GM19351 (cell line): ENCODE data around the gene ADAMTSL3.

Experiments
- ATAC-seq: cut with Tn5 transposase; IDR thresholded peaks from one replicate; pipeline ENCODE4 v1.9.1; 2021; ENCODE audit warnings: mild to moderate bottlenecking, moderate library complexity; ENCODE audit not compliant: unreplicated experiment

Gene ADAMTSL3

DNA sequence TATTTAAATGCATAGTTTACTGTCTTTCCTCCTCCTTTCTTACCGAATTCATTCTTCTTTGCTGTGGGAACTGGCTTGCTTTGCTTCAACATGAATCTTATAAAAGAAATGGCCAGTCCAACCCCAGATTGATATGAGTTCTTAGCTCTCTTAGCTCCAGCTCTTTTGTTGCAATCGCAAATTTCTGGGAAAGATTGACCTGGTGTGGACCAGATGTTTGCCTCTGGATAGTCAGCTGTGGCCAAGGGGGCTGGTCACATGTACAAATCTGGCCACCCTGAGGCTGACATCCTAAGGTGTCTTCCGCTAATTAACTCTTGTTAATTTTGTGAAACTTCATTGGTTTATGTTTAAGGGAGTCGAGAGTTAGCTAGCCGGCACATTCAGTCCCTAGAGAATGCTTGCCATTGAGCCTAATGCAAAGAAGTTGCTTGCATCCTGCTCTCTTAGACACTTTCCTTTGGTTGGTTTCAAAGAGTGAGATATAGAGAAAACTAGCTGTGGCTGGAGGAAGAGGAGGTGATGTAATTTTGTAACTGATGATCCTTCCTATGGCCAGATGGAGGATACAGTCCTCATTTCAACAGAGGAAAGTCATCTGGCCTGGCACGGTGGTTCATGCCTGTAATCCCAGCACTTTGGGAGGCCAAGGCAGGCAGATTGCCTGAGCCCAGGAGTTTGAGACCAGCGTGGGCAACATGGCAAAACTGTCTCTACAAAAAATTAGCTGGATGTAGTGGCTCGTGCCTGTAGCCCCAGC is 162.4 kb downstream of the ADAMTSL3 start:
- no peak for ATAC-seq

DNA sequence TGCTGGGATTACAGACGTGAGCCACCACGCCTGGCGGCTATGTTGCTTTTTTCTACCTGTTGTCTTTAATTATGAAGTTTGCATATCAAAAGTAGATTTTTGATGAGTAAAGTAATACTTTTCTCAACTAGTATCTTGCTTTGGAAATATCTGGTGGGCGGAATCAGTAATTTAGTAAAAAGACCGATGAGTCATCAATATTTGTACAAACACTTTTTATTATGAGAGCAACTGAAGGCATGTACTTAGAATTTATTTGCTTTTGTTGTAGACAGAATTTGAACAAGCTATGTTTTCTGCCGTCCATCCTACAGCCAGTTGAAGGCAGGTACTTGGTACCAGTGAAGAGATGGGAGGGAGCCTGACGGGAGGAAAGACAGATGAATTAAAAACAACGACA is 164.7 kb downstream of the ADAMTSL3 start:
- ATAC-seq, result no peak

DNA sequence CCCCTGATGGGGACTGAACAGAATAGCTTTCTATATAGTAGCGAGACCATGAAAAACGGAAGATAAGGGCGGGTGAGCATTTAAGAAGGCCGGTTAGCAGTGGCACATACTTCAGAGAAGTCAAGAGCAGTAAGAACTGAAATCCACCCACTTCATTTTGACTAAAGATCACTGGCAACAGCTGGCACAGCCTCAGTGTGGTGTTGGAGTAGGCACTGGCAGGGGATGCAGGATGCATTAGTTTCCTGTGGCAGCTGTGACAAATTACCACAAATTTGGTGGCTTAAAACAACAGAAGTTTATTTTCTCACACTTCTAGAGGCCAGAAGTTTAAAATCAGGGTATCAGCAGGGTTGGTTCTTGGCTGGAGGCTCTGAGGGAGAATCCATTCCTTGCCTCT is 176.5 kb downstream of the ADAMTSL3 start:
- ATAC-seq, result no peak

DNA sequence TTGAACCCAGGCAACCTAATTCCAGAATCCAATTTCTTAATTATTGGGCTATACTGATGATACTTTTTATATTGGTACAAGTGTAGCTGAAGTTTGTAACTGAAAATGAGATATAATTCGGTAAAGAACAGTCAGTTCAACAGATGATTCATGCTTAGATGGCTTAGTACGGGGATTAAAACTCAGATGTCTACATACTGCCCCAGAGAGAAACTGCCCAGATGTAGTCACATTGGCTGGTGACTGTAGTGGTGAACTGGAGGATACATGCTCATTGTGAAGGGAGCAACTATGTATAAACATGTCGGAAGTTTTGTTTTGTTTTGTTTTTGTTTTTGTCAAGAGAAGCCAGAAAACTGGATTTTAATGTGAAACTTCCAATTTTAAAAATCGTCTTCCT is 179.6 kb downstream of the ADAMTSL3 start:
- ATAC-seq, result no peak

DNA sequence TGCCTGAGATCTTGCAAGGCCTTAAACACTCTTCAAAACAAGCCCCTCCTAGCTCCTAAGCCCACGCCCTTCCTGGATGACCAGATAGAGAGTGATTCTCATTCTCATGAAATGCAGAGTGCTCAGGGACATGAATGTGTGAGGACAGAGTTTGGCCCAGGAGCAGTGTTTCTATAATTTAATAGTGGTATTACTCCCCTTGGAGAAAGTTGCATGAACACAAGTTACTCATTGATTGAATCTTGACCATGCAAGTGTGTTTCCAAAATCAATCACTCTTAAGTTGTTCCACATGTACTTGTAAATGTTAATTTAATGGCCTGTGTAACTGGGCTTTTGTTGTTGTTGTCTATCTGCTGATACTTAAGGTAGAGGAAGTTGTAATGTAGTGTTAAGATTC is 181.6 kb downstream of the ADAMTSL3 start:
- ATAC-seq, result no peak

DNA sequence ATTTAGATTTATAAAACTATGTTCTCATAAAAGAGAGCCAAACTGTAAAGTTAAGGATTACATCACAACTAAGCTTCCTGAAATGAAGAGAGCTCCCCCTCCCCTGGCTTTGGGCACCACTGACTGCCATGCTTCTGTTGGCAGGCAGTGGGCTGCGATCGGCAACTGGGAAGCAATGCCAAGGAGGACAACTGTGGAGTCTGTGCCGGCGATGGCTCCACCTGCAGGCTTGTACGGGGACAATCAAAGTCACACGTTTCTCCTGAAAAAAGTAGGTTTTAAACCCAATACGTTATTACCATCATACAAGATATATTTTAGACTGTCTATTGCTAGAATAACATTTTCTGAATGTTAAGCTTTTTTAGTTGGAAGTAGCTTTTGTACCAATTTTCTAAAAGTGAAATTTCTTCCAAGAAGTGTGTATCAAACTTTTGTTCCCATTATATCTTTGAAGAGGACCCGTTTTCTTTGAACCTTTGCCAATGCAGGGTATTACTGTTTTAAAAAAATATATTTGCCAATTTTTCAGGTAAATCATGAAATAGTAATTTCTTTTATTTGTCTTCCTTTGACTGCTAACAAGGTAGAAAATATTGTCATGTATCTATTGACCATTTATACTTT is 184.1 kb downstream of the ADAMTSL3 start:
- no peak for ATAC-seq

DNA sequence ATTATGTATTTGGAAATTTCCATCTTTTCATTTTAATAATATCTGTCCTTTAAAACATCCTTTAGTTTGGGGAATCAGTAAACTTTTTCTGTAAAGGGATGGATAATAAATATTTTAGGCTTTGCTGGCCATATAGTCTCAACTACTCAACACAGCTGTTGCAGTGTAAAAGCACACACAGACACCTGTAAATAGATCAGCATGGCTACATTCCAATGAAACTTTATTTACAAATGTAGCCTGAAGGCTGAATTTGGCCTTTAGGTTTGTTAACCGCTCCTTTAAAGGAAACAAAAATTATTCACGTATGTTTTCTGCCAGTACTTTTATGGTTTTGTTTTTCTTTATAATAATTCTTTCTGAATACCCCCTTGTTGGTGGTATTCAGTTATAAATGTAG is 184.8 kb downstream of the ADAMTSL3 start:
- no peak for ATAC-seq

DNA sequence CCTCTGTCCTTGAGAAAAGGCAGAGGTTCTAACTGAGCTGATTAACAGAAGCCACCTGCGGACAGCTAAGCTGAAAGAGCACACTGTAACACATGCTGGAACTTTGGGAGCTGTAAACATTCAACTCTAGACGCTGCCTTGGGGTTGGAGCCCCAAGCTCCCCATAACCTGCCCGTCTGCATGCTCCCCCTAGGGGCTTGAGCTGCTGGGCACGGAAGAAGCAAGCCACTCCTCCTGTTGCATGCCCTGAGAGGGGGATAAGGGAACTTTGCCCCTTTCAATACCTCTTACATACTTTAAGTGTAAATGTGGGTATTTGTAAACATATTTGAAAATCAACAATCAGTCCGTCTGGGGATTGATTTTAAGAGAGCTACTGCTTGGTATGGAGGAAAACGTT is 188.4 kb downstream of the ADAMTSL3 start:
- ATAC-seq, result no peak

DNA sequence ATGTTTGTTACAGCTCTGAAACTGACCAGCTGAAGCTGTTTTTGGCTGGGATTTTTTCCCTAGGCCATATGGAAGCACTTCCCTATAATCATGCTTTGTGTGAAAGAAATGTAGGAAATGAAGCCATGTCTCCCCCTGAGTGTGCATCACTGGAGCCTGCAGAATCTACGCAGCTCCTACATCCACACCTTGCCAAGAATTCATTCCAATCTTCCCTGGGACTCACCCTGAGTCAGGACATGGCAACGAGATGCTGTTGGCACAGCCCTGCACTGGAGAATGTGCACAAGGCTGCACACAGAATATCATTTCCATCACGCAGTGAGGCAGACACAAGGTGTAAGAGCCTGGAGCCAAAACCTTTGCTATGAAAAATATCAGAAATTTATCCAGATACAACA is 189.5 kb downstream of the ADAMTSL3 start:
- ATAC-seq, result no peak

DNA sequence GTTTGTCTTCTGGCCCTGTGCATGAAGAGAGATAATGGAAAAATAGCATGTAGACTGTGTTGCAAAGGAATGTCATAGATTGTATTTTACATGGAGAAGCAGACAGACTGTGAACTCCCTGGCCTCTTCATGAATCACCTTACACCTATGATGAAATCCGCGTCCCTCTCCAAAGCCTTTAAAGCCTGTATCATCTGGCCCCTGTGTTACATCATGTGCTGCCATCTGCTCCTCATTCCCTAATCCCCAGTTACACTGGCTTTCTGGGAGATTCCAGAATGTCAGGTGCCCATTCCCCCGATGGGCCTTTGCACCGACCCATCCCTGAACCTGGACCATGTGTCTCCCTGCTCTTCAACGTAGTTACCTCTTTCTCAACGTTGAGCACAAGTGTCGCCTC is 190.8 kb downstream of the ADAMTSL3 start:
- ATAC-seq, result no peak

DNA sequence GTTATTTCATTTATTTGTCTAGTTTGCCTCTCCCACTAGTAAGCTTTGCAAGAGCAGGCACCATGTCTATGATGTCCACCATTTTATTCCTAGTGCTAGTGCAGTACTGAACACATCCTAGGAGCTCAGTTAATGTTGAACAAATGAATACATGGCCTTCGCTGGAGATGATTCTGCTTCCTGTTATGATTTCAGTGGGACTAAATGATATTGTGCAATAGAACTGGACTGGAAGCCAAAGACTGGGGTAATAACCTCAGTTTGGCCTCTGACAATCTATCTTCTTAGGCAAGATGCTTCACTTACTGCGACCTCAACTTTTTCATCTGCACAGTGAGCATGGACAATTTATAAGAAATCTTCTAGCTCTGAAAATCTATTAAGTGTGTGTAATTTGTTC is 191.3 kb downstream of the ADAMTSL3 start:
- no peak for ATAC-seq

DNA sequence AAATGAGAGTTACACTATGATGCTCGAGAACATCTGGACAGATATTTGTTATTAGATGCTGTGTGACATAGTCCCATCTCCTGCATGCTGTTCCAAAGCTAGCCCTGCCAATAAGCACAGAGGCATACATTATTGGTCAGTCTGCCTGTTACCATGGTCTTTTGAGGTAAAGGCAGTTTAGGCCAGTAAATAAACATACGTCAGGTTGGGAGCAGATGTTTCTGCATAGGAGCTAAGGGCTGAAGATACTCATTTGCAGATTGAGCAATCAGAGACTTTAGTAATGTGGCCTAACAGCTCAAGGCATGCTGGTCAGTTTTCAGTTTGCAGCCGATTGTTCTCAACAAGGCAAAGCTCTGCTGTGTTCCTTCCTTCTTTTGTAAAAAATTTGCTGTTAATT is 192.9 kb downstream of the ADAMTSL3 start:
- ATAC-seq, result no peak

DNA sequence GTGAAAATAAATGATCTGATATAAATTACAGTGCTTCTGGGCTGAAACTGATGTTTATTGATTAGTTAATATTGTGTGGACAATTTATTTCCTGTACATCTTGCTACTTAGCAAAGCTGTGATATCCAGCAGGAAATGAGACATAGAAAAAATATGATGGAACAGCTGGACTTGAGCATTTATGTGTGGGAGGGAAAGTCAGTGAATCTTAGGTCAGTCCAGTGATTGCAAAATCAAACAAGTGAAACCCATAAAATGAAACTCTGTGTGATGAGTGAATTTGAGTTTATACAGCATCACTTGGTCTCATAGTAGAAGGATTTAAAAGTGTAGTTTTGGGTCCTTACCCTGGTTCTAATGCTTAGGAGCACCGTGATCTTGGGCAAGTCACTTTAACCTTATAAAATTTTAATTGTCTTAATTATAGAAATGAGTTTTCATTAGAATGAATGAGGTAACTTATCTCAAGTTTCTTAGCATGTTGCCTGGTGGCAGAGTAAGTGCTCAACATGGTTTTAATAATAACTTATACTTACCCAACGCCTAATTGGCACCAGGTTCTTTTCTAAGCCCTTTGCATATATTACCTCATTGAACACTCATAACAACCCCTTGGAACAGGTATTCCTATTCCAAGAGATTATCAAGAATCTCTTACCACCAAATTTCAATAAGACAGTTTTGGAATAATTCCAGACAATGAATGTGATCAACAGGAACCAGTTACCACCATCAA is 194.6 kb downstream of the ADAMTSL3 start:
- no peak for ATAC-seq

DNA sequence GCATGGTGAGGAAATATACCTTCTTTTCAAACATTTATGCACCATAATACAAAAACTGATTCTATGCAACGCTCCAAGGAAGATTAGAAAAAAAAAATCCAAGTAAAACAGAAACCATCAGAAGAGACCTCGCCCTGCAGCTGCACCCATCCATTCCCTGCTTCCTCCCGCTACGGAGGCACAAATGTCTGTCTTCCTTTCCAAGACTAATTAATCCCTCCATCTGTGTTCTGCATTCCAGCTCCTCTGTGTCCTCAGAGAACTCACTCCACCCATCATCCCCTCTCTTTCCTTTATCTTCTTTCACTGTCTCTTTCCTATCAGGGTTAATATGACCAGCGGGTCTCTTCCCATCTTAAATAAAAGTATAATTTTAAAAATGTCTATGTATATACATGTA is 196.1 kb downstream of the ADAMTSL3 start:
- ATAC-seq, result no peak

DNA sequence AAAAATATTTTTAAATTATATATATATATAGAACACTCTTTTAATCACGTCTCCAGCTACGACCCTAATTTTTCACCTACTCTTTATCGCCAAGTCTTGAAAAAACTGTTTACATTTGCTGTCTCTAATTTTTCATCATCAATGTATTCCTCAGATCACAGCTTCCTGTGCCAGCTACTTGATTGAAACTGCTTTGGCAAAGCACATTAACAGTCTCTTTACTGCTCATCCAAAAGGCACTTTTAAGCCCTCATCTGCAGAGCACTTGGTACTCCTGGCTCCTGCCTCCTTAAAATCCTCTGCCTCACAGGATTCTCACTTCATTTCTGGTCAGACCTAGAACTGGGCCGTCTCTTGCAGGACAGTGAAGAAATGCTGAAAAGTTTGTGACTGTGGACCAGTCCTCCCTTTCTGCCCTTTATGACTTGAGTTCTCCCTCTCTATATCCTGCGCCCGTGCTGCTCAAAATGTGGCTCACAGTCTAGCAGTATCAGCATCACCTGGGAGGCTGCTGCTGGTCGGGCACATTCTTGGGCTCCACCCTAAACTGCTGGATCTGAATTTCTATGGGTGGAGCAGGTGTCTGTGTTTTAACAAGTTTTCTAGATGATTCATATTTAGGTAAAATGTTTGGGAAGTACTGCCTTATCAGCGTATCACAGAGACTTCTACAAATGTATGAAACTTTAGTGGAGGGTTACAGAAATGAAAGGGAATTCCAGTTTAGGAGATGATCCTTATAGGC is 196.8 kb downstream of the ADAMTSL3 start:
- ATAC-seq, result no peak

DNA sequence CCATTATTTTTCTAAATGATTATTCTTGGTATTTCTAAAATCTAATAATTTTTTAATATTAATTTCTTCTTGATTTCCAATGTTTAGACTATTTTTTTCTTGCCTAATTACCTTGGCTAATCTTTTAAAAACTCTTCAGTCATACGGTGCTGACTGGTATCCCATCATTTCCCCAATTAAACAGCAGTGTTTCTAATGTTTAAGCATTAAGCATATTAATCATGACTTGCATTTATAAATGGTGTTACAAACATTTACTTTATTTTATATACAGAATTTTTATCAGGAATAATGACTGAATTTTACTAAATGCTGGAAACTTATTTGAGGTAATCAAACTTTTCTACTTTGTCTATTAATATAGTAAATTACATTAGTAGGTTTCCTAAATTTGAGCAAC is 199.3 kb downstream of the ADAMTSL3 start:
- no peak for ATAC-seq

DNA sequence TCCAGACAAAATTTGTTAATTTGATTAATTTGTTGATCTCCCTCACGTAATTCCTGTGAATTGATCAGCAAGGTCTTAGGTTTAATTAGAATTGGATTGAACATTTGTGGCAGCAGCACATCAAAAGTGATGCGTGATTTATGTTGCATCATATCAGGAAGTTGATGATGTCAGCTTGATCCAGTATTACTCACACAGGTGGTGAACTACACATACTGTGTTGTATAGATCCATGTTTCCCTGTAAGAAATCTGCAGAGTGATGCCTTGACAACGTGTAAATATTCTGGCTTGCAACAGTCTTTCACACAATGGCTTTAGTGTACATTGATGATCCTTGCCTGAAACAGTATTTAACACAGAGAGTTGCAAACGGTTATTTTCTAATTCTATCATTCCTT is 200.4 kb downstream of the ADAMTSL3 start:
- no peak for ATAC-seq

DNA sequence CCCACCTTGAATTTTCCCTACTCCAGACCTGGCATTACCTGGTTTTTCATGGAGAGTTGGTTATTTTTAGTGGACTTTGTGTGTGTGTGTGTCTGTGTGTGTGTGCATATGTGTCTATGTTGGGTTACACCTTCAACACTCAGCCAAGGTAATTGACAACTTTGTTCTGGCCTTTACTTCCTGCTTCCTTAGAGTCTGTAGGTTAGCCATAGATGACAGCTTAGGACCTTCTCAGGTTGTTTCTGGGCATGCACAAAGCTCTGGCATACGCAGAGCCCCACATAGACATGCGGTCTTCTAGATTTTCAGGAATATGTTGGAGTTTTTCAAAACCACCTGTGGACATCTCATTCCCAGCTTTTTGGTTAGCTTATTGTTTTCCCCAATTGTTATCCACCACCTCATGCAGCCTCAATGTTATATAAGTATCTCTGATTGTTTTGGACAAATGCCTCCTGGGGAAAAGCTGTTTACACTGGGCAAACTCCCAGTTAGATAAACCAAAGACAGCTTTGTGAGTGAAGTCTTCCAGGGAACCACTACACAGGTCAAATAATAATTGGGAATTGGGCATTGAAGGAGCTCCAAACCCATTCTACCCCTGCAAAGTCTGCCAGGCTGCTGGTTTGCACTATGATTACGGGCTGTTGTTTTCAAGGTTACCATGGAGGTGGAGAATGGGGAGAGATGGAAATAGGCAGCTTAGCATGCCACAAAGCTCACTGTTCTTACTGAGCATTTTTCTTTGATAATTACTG is 201.2 kb downstream of the ADAMTSL3 start:
- no peak for ATAC-seq

DNA sequence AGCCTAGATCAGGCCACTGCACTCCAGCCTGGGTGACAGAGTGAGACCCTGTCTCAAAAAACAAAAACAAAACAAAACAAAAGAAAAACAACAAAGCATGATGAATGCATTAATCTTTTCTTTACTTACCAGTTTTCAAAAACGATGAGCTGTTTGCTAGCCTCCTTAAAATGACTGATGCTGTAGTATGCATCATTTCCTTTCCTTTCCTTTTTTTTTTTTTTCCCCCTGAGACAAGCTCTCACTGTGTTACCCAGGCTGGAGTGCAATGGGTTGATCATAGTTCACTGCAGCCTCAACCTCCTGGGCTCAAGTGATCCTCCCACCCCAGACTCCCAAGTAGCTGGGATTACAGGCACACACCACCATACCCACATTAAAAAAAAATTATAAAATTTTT is 202.0 kb downstream of the ADAMTSL3 start:
- ATAC-seq, result no peak

DNA sequence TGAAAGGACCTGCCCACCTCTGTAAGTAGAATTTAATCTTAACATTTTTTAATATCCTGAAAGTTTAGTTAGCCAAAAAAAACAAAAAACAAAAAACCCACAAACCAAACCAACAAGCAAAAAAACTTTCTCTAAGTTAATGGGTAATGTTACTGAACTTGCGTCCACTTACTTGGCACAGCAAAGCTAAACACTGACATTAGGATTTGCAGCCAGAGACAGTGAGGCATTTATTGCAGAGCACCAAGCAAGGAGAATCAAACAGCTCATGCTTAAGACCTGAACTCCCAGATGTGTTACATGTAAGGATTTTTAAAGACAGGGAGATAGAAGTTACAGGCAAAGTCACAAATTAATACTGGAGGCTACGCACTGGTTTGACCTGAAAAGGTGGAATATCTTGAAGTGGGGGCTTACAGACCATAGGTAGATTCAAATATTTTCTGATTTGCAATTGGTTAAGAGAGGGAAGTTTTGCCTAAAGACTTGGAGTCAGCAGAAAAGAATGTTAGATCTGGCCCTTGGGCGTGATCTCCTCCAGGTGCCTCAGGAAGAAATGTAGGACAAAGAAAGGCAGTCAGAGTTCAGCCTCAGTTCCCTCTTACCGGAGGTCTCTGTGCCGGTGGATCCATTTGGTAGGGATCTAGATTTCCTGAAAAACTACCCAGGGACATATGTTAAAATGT is 205.0 kb downstream of the ADAMTSL3 start:
- no peak for ATAC-seq
